Fibroblast of lung (primary cell): ENCODE data around the gene TMEM209.

Source experiments
- CTCF ChIP-seq, 2 donors: IDR thresholded peaks in 1 of 2; conservative IDR thresholded peaks in 1 of 2; 1 replicate in 1 of 2; 2 replicates in 1 of 2; pipeline ENCODE4 v1.5.1; 2011 to 2012; ENCODE audit warnings: low read length in 2 of 2, control low read depth in 1 of 2, inconsistent platforms in 1 of 2, low read depth in 1 of 2, mild to moderate bottlenecking in 1 of 2
- EZH2 ChIP-seq: IDR thresholded peaks from 2 replicates; pipeline ENCODE4 v1.5.1; 2012; ENCODE audit warnings: low read length, control low read depth, mild to moderate bottlenecking; ENCODE audit errors: missing control alignments

GRCh38 chr7:130213828-130214227 lies 8.6 kb upstream of the TMEM209 start:
- TF ChIP-seq CTCF (conservative IDR thresholded peaks at IDR 0.05 in 1 of 2, IDR thresholded peaks at IDR 0.05 in 1 of 2; ENCODE audit: low read depth in 1 of 2, low read length in 2 of 2) (no peak), EZH2 (no peak)
